ENCODE data around the gene SMYD3.

The SMYD3 gene

DNA sequence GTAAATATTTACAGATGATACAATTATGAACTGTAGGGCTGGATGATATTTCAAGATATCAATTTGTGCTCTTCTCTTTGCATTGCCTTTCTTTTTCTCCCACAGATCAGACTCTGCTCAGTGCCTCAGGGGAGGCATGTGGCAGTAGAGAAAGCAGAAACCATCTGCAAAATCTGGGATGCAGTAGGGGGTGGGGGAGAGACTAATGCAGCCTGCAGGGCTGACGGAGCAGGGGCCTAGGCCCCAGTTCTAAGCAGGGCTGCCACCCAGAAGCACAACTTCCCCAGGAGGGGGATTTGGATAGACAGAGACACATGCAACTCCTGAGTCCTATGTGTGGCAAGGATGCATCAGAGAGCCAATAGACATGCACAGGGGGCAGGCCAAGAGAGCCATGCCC lies 511.6 kb downstream of the SMYD3 start:
- Histone ChIP-seq H3K27ac (ENCODE audit: low read length, poor library complexity, severe bottlenecking) (no peak overlapping the region), H3K23ac (ENCODE audit: low read length in 2 of 2) (no peak overlapping the region), H2BK5ac (ENCODE audit: low read depth, low read length, poor library complexity, severe bottlenecking) (no peak overlapping the region), H2AFZ (ENCODE audit: low read depth, low read length) (no peak overlapping the region), H3K4ac (ENCODE audit: low read depth in 1 of 2, low read length in 2 of 2) (no peak overlapping the region), H4K91ac (ENCODE audit: low read length) (no peak overlapping the region), H2BK120ac (ENCODE audit: low read depth, low read length) (no peak overlapping the region), H3K79me1 (replicated peaks; ENCODE audit: low read length, poor library complexity, severe bottlenecking) (peaks cover 6% of the 10 kb centered on the region), H4K8ac (ENCODE audit: low read length) (peak overlapping the region; percentile 27), H3K9ac (ENCODE audit: low read length) (no peak overlapping the region), H3K4me3 (ENCODE audit: insufficient read depth in 1 of 2, low read depth in 1 of 2, low read length in 2 of 2) (no peak overlapping the region), H3K36me3 (ENCODE audit: control insufficient read depth in 1 of 2, insufficient read depth in 2 of 2, low read depth in 1 of 2, low read length in 2 of 2) (no peaks in the 10 kb centered on the region), H2AK5ac (ENCODE audit: low read length, severe bottlenecking) (no peak overlapping the region), H2BK15ac (ENCODE audit: low read depth, poor library complexity, severe bottlenecking) (peak overlapping the region; percentile 75), H3K18ac (ENCODE audit: low read depth in 1 of 2, low read length in 2 of 2) (peak overlapping the region in 1 of 2 experiments; percentile 37), H3K27me3 (ENCODE audit: control insufficient read depth in 1 of 2, insufficient read depth in 1 of 2, low read length in 2 of 2) (no peaks in the 10 kb centered on the region), H3K9me3 (ENCODE audit: control insufficient read depth, low read length) (no peaks in the 10 kb centered on the region), H3K4me1 (ENCODE audit: control insufficient read depth, insufficient read depth, low read depth, low read length) (peaks cover 5% of the 10 kb centered on the region), H3K4me2 (ENCODE audit: low read length, poor library complexity, severe bottlenecking) (no peak overlapping the region), H3K14ac (ENCODE audit: low read length in 2 of 2) (no peak overlapping the region), H2BK12ac (ENCODE audit: low read length in 2 of 2) (no peak overlapping the region)
- no peak for DNase-seq
- WGBS, result 86% methylated on average over 1 of the region's 1 CpG

DNA sequence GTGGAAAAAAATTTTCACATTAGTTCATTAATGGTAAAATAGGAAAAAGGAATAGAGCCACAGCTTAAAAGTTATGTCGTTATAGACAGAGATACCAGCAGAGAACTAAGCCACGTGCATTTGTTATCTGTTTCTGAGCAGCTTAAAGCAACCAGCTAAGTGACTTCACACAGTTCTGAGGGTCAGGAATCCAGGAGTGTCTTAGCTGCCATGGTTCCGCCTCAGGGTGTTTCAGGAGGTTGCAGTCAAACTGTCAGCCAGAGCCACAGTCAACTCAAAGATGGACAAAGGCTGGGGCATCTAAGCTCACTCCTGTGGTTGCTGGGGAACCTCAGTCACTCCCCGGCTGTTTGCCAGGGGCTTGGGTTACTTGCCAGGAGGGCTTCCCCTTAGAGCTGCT lies 515.8 kb downstream of the SMYD3 start:
- Histone ChIP-seq H2BK15ac (ENCODE audit: low read depth, poor library complexity, severe bottlenecking) (no peak overlapping the region), H3K9ac (ENCODE audit: low read length) (no peak overlapping the region), H2BK5ac (ENCODE audit: low read depth, low read length, poor library complexity, severe bottlenecking) (no peak overlapping the region), H2BK120ac (ENCODE audit: low read depth, low read length) (no peak overlapping the region), H3K36me3 (ENCODE audit: control insufficient read depth in 1 of 2, insufficient read depth in 2 of 2, low read depth in 1 of 2, low read length in 2 of 2) (no peaks in the 10 kb centered on the region), H3K4ac (ENCODE audit: low read depth in 1 of 2, low read length in 2 of 2) (no peak overlapping the region), H3K23ac (ENCODE audit: low read length in 2 of 2) (no peak overlapping the region), H3K27me3 (ENCODE audit: control insufficient read depth in 1 of 2, insufficient read depth in 1 of 2, low read length in 2 of 2) (no peaks in the 10 kb centered on the region), H3K79me1 (replicated peaks; ENCODE audit: low read length, poor library complexity, severe bottlenecking) (peaks cover 9% of the 10 kb centered on the region), H4K8ac (ENCODE audit: low read length) (no peak overlapping the region), H3K4me3 (ENCODE audit: insufficient read depth in 1 of 2, low read depth in 1 of 2, low read length in 2 of 2) (no peak overlapping the region), H3K9me3 (ENCODE audit: control insufficient read depth, low read length) (no peaks in the 10 kb centered on the region), H3K27ac (ENCODE audit: low read length, poor library complexity, severe bottlenecking) (no peak overlapping the region), H3K14ac (ENCODE audit: low read length in 2 of 2) (no peak overlapping the region), H2BK12ac (ENCODE audit: low read length in 2 of 2) (peak overlapping the region in 1 of 2 experiments; percentile 17), H3K18ac (ENCODE audit: low read depth in 1 of 2, low read length in 2 of 2) (peak overlapping the region in 1 of 2 experiments; percentile 42), H2AFZ (ENCODE audit: low read depth, low read length) (no peak overlapping the region), H2AK5ac (ENCODE audit: low read length, severe bottlenecking) (no peak overlapping the region), H3K4me1 (ENCODE audit: control insufficient read depth, insufficient read depth, low read depth, low read length) (peaks cover 8% of the 10 kb centered on the region), H3K4me2 (ENCODE audit: low read length, poor library complexity, severe bottlenecking) (no peak overlapping the region), H4K91ac (ENCODE audit: low read length) (no peak overlapping the region)
- DNase-seq, result no peak
- 91% methylated on average over 4 of the region's 4 CpGs for whole genome bisulfite sequencing

DNA sequence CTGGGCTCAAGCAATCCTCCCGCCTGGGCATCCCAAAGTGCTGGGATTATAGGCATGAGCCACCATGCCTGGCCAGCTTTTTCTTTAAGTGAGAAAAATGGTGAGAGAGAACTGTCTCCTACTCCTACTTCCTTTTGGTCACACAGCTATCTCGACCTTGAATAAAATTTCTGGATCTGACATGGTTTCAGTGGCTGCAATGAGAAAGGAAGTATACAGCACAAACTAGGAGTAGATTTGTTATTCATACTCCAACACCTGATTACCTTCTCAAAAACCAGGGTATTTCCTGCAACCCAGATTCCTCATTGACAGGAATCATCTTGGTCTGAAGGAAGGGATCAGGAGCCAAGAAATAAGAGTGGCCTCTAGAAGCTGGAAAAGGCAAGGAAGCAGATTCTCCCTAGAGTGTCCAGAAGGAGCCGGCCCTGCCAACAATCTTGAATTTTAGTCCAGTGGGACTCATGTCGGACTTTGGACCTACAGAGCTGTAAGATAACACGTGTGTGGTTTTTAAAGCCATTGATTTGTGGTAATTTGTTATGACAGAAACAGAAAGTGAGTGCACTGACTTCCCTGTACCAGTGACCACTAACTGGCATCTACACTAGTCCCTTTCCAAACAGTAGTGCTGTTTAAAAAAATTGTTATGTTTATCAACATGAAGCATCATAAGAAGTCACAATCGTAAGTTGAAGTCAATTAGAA lies 516.6 kb downstream of the SMYD3 start:
- H3K4ac ChIP-seq (ENCODE audit: low read depth in 1 of 2, low read length in 2 of 2), result no peak overlapping the region
- no peak overlapping the region for H4K91ac ChIP-seq (ENCODE audit: low read length)
- 94% methylated on average over 5 of the region's 6 CpGs for WGBS
- no peak overlapping the region for H3K4me2 ChIP-seq (ENCODE audit: low read length, poor library complexity, severe bottlenecking)
- H3K9ac ChIP-seq (ENCODE audit: low read length), result no peak overlapping the region
- H2AFZ ChIP-seq (ENCODE audit: low read depth, low read length), result no peak overlapping the region
- H3K18ac ChIP-seq (ENCODE audit: low read depth in 1 of 2, low read length in 2 of 2), result no peak overlapping the region
- no peak overlapping the region for H3K23ac ChIP-seq (ENCODE audit: low read length in 2 of 2)
- H2BK15ac ChIP-seq (ENCODE audit: low read depth, poor library complexity, severe bottlenecking), result no peak overlapping the region
- no peak overlapping the region for H2BK120ac ChIP-seq (ENCODE audit: low read depth, low read length)
- H3K4me1 ChIP-seq (ENCODE audit: control insufficient read depth, insufficient read depth, low read depth, low read length), result peaks cover 6% of the 10 kb centered on the region
- H2AK5ac ChIP-seq (ENCODE audit: low read length, severe bottlenecking), result no peak overlapping the region
- H3K36me3 ChIP-seq (ENCODE audit: control insufficient read depth in 1 of 2, insufficient read depth in 2 of 2, low read depth in 1 of 2, low read length in 2 of 2), result no peaks in the 10 kb centered on the region
- no peak overlapping the region for H4K8ac ChIP-seq (ENCODE audit: low read length)
- H3K9me3 ChIP-seq (ENCODE audit: control insufficient read depth, low read length), result no peaks in the 10 kb centered on the region
- H3K27ac ChIP-seq (ENCODE audit: low read length, poor library complexity, severe bottlenecking), result no peak overlapping the region
- no peaks in the 10 kb centered on the region for H3K27me3 ChIP-seq (ENCODE audit: control insufficient read depth in 1 of 2, insufficient read depth in 1 of 2, low read length in 2 of 2)
- no peak for DNase-seq
- H3K4me3 ChIP-seq (ENCODE audit: insufficient read depth in 1 of 2, low read depth in 1 of 2, low read length in 2 of 2), result no peak overlapping the region
- H3K14ac ChIP-seq (ENCODE audit: low read length in 2 of 2), result no peak overlapping the region
- peaks cover 7% of the 10 kb centered on the region for H3K79me1 ChIP-seq (replicated peaks; ENCODE audit: low read length, poor library complexity, severe bottlenecking)
- no peak overlapping the region for H2BK5ac ChIP-seq (ENCODE audit: low read depth, low read length, poor library complexity, severe bottlenecking)
- no peak overlapping the region for H2BK12ac ChIP-seq (ENCODE audit: low read length in 2 of 2)

DNA sequence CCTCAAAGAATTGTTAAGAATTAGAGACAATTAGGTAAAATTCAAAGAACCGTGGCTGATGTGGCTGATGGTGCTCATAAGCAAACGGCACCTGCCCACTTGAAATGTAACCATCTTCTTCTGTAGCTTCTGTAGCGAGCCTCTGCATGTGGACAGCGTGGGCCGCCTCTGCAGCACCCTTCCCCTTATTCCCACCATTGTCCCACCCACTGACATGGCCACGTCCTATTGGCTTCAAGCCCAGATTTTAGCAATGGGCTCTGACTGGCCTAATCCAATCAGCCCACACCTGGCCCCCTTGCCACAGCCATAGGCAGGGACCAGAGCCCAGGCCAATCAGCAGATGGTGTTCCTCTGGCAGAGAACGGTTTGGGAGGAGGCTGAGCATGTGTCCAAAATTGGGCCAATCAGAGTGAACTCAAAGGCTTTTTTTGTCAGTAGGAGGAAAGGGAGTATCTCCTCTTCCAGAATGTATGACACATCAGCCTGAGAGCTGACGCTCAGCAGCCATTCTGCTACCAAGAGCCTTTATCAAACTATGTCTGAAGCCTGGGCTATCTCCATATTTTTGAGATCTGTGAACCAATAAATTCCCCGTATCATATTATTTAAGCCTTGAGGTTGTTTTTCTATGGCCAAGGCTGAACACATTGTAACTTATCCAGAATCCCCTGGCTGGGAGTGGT lies 518.5 kb downstream of the SMYD3 start:
- no peak overlapping the region for H3K27ac ChIP-seq (ENCODE audit: low read length, poor library complexity, severe bottlenecking)
- no peak overlapping the region for H3K9ac ChIP-seq (ENCODE audit: low read length)
- H2AK5ac ChIP-seq (ENCODE audit: low read length, severe bottlenecking), result no peak overlapping the region
- H3K14ac ChIP-seq (ENCODE audit: low read length in 2 of 2), result no peak overlapping the region
- WGBS, result 97% methylated on average over 9 of the region's 9 CpGs
- peaks cover 6% of the 10 kb centered on the region for H3K4me1 ChIP-seq (ENCODE audit: control insufficient read depth, insufficient read depth, low read depth, low read length)
- no peak overlapping the region for H2BK5ac ChIP-seq (ENCODE audit: low read depth, low read length, poor library complexity, severe bottlenecking)
- no peaks in the 10 kb centered on the region for H3K36me3 ChIP-seq (ENCODE audit: control insufficient read depth in 1 of 2, insufficient read depth in 2 of 2, low read depth in 1 of 2, low read length in 2 of 2)
- H3K79me1 ChIP-seq (replicated peaks; ENCODE audit: low read length, poor library complexity, severe bottlenecking), result peaks cover 8% of the 10 kb centered on the region
- peak overlapping the region in 1 of 2 experiments; percentile 25 for H3K4ac ChIP-seq (ENCODE audit: low read depth in 1 of 2, low read length in 2 of 2)
- H3K27me3 ChIP-seq (ENCODE audit: control insufficient read depth in 1 of 2, insufficient read depth in 1 of 2, low read length in 2 of 2), result no peaks in the 10 kb centered on the region
- H3K18ac ChIP-seq (ENCODE audit: low read depth in 1 of 2, low read length in 2 of 2), result peak overlapping the region in 1 of 2 experiments; percentile 9
- H2AFZ ChIP-seq (ENCODE audit: low read depth, low read length), result no peak overlapping the region
- H4K8ac ChIP-seq (ENCODE audit: low read length), result no peak overlapping the region
- no peak overlapping the region for H3K23ac ChIP-seq (ENCODE audit: low read length in 2 of 2)
- no peak for DNase-seq
- no peak overlapping the region for H2BK15ac ChIP-seq (ENCODE audit: low read depth, poor library complexity, severe bottlenecking)
- peak overlapping the region; percentile 52 for H4K91ac ChIP-seq (ENCODE audit: low read length)
- no peak overlapping the region for H3K4me2 ChIP-seq (ENCODE audit: low read length, poor library complexity, severe bottlenecking)
- peak overlapping the region in 1 of 2 experiments; percentile 38 for H2BK12ac ChIP-seq (ENCODE audit: low read length in 2 of 2)
- no peaks in the 10 kb centered on the region for H3K9me3 ChIP-seq (ENCODE audit: control insufficient read depth, low read length)
- H3K4me3 ChIP-seq (ENCODE audit: insufficient read depth in 1 of 2, low read depth in 1 of 2, low read length in 2 of 2), result no peak overlapping the region
- no peak overlapping the region for H2BK120ac ChIP-seq (ENCODE audit: low read depth, low read length)
